ENCODE results near the gene IFNL4. TPM values are rescaled to one million over a fixed set of nuclear protein-coding genes. Genes with fewer than 3 reads are reported as not detected.
A peak's percentile ranks its signal among the peaks of the same experiment; 100 is the strongest.

The IFNL4 gene
- total RNA-seq, 2 donors from 2014 or later: not detected

- Histone ChIP-seq H3K36me3 (no peaks in the 10 kb centered on the region), H3K27me3 (no peaks in the 10 kb centered on the region), H3K9me3 (no peaks in the 10 kb centered on the region), H3K4me3 (no peak overlapping the region), H3K4me1 (no peaks in the 10 kb centered on the region), H3K9ac (ENCODE audit: low read depth in 2 of 2, low read length in 2 of 2) (no peak overlapping the region), H3K27ac (no peak overlapping the region)
- intact Hi-C loops (cut with DNase I): loop anchor here (5.0 kb wide), 1 partner anchor 115 kb away; no protein-coding TSS in a partner anchor
- peak; percentile 43 for DNase-seq
- no peak for TF ChIP-seq CTCF (IDR thresholded peaks at IDR 0.05)
Measured at GRCh38 chr19:39212375-39212742, 36.3 kb downstream of the IFNL4 start.

GRCh38 chr19:39211731-39212374 lies 36.8 kb downstream of the IFNL4 start:
- H3K9me3 ChIP-seq: no peaks in the 10 kb centered on the region
- no peaks in the 10 kb centered on the region for H3K36me3 ChIP-seq
- no peaks in the 10 kb centered on the region for H3K4me1 ChIP-seq
- no peaks in the 10 kb centered on the region for H3K27me3 ChIP-seq
- no peak overlapping the region for H3K4me3 ChIP-seq
- intact Hi-C loops (cut with DNase I): loop anchor here (5.0 kb wide), 1 partner anchor 115 kb away; no protein-coding TSS in a partner anchor
- no peak for DNase-seq
- H3K27ac ChIP-seq: no peak overlapping the region
- H3K9ac ChIP-seq (ENCODE audit: low read depth in 2 of 2, low read length in 2 of 2): no peak overlapping the region
- TF ChIP-seq CTCF (IDR thresholded peaks at IDR 0.05): no peak

- Histone ChIP-seq H3K27ac (no peak overlapping the region), H3K4me3 (no peak overlapping the region), H3K36me3 (no peaks in the 10 kb centered on the region), H3K27me3 (peaks cover 11% of the 10 kb centered on the region), H3K9ac (ENCODE audit: low read depth in 2 of 2, low read length in 2 of 2) (no peak overlapping the region), H3K9me3 (no peaks in the 10 kb centered on the region), H3K4me1 (no peaks in the 10 kb centered on the region)
- no peak for DNase-seq
- no peak for TF ChIP-seq CTCF (IDR thresholded peaks at IDR 0.05)
- intact Hi-C loops (cut with DNase I): no loop called here
Measured at GRCh38 chr19:39209196-39209595, 39.5 kb downstream of the IFNL4 start.

GRCh38 chr19:39208175-39208795 lies 40.4 kb downstream of the IFNL4 start:
- TF ChIP-seq CTCF (IDR thresholded peaks at IDR 0.05): no peak
- Histone ChIP-seq H3K9me3 (no peaks in the 10 kb centered on the region), H3K4me3 (no peak overlapping the region), H3K36me3 (no peaks in the 10 kb centered on the region), H3K27ac (no peak overlapping the region), H3K9ac (ENCODE audit: low read depth in 2 of 2, low read length in 2 of 2) (no peak overlapping the region), H3K27me3 (peaks cover 20% of the 10 kb centered on the region), H3K4me1 (no peaks in the 10 kb centered on the region)
- no peak for DNase-seq
- intact Hi-C loops (cut with DNase I): no loop called here

- Histone ChIP-seq H3K27me3 (peaks cover 27% of the 10 kb centered on the region), H3K36me3 (no peaks in the 10 kb centered on the region), H3K4me3 (no peak overlapping the region), H3K9ac (ENCODE audit: low read depth in 2 of 2, low read length in 2 of 2) (no peak overlapping the region), H3K4me1 (no peaks in the 10 kb centered on the region), H3K27ac (no peak overlapping the region), H3K9me3 (no peaks in the 10 kb centered on the region)
- intact Hi-C loops (cut with DNase I): no loop called here
- no peak for DNase-seq
- no peak for TF ChIP-seq CTCF (IDR thresholded peaks at IDR 0.05)
Measured at GRCh38 chr19:39207293-39207836, 41.3 kb downstream of the IFNL4 start.
